Peyer's patch (tissue), 4 donors: ENCODE results near the gene SLC29A1. TPM values are rescaled to one million over a fixed set of nuclear protein-coding genes. Genes with fewer than 3 reads are reported as not detected.
A peak's percentile ranks its signal among the peaks of the same experiment; 100 is the strongest.

Experiments used
- DNase-seq, 3 donors: peaks; one replicate each; pipeline ENCODE4 v3.0.0-alpha.2; 2017 to 2019
- H3K27ac ChIP-seq, 4 donors: fragments of 200-600 bp; sonication (generic); one replicate each; pipeline ENCODE4 v1.5.1; 2016 to 2019
- H3K27me3 ChIP-seq, 2 donors: fragments of 200-600 bp; sonication (generic); one replicate each; pipeline ENCODE4 v1.5.1; 2019
- H3K36me3 ChIP-seq, 3 donors: fragments of 200-600 bp; sonication (generic); one replicate each; pipeline ENCODE4 v1.5.1; 2016 to 2019
- H3K4me1 ChIP-seq, 4 donors: fragments of 200-600 bp; sonication (generic); one replicate each; pipeline ENCODE4 v1.5.1; 2016 to 2019
- H3K4me3 ChIP-seq, 4 donors: fragments of 200-600 bp; sonication (generic); 1 replicate in 3 of 4; 2 replicates in 1 of 4; pipeline ENCODE4 v1.5.1; 2016 to 2019; ENCODE audit warnings: mild to moderate bottlenecking in 1 of 4
- H3K9me3 ChIP-seq, 4 donors: fragments of 200-600 bp; sonication (generic); one replicate each; pipeline ENCODE4 v1.5.1; 2016 to 2019; ENCODE audit warnings: mild to moderate bottlenecking in 1 of 4
- POLR2A ChIP-seq, 2 donors: fragments of 450-650 bp; IDR thresholded peaks; one replicate each; pipeline ENCODE4 v1.5.1; 2017; ENCODE audit warnings: antibody characterized with exemption in 2 of 2, mild to moderate bottlenecking in 2 of 2, moderate library complexity in 2 of 2
- total RNA-seq, 4 donors: library from RNA; depleted of rRNA; stranded (reverse); fragments of >200 nt; gene quantifications; one replicate each; pipeline ENCODE4 v1.1.0, GENCODE V29; 2016
- TF ChIP-seq, protein P1 (sequence below), 6 experiments: fragments of 450-650 bp in 4 of 6; fragments of 200-600 bp in 2 of 6; sonication (generic) in 1 of 6; IDR thresholded peaks; one replicate each; pipeline ENCODE4 v1.5.1; 2017 to 2019; ENCODE audit warnings: antibody characterized with exemption in 6 of 6, mild to moderate bottlenecking in 3 of 6, moderate library complexity in 1 of 6

The SLC29A1 gene
- total RNA-seq, 4 donors from 2014 or later = 4.4 to 25.6 (median 19.5) TPM

GRCh38 chr6:44256775-44257024 lies 33.3 kb downstream of the SLC29A1 start:
- Histone ChIP-seq H3K27ac (peak overlapping the region; percentile 90 to 99 (median 92)), H3K4me1 (peaks cover 4 to 22% (median 9%) of the 10 kb centered on the region in 4 donors), H3K9me3 (no peaks in the 10 kb centered on the region), H3K27me3 (no peaks in the 10 kb centered on the region), H3K36me3 (peaks cover 0 to 57% (median 0%) of the 10 kb centered on the region in 3 donors), H3K4me3 (peak overlapping the region; percentile 91 to 95 (median 92))
- TF ChIP-seq POLR2A (IDR thresholded peaks at IDR 0.05) = no peak
- TF ChIP-seq, protein P1, sequence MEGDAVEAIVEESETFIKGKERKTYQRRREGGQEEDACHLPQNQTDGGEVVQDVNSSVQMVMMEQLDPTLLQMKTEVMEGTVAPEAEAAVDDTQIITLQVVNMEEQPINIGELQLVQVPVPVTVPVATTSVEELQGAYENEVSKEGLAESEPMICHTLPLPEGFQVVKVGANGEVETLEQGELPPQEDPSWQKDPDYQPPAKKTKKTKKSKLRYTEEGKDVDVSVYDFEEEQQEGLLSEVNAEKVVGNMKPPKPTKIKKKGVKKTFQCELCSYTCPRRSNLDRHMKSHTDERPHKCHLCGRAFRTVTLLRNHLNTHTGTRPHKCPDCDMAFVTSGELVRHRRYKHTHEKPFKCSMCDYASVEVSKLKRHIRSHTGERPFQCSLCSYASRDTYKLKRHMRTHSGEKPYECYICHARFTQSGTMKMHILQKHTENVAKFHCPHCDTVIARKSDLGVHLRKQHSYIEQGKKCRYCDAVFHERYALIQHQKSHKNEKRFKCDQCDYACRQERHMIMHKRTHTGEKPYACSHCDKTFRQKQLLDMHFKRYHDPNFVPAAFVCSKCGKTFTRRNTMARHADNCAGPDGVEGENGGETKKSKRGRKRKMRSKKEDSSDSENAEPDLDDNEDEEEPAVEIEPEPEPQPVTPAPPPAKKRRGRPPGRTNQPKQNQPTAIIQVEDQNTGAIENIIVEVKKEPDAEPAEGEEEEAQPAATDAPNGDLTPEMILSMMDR (IDR thresholded peaks at IDR 0.05) = no peak
- DNase-seq = no peak

DNA sequence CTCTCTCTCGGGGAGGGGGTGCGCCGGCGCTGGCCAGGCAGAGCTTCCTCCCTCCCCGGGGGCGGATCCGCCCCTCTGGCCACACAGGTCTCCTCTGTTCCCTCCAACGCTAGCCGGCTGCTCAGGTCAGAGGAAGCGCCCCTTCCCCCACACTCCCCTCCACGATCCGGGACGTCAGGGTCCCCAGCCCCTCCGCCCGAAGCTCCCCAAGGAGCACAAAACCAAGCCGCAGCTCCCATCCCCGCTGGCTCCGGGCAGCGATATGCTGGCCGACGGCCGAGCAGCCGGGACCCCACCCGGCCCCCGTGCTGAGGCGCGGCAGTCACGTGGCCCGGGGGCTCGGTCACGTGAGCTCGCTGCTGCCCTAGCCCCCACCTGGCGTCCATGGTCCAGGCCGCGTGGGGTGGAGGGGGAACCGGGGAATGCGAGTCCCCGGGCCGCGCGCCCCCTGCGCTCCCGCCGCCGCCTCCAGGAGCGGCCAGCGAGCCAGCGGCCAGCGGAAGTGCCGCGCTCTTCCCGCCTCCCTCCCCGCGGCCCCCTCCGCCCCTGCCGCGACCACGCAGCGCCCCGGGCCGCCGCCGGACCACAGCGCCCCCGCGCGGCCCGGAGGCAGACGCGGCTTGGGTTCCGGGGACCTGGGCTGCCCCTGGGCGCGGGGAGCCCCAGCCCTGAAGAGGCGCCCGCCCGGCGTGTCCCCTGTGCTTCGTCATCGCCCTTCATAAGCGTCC lies 33.8 kb downstream of the SLC29A1 start, which contains the start of gene SLC35B2:
Gene SLC35B2 (minus strand): TSS at position 504 of the 728 bp plus-strand sequence. CDS start 118 bp downstream, at position 386.
- Histone ChIP-seq H3K9me3 (no peaks in the 10 kb centered on the region), H3K27ac (peak within 1 kb of the TSS; percentile 90 to 99 (median 92)), H3K36me3 (peaks cover 0 to 52% (median 0%) of the 10 kb centered on the region in 3 donors), H3K4me3 (peak within 1 kb of the TSS; percentile 91 to 95 (median 92)), H3K4me1 (peaks cover 4 to 25% (median 10%) of the 10 kb centered on the region in 4 donors), H3K27me3 (no peaks in the 10 kb centered on the region)
- DNase-seq = peak; percentile 64 to 81 (median 79)
- peak; percentile 37 to 38 for TF ChIP-seq POLR2A (IDR thresholded peaks at IDR 0.05)
- TF ChIP-seq, protein P1 (IDR thresholded peaks at IDR 0.05) = peak; percentile 68 to 93 (median 80)

GRCh38 chr6:44257753-44258324 lies 34.4 kb downstream of the SLC29A1 start:
- Histone ChIP-seq H3K4me3 (peak overlapping the region; percentile 91 to 95 (median 92)), H3K36me3 (peaks cover 0 to 45% (median 0%) of the 10 kb centered on the region in 3 donors), H3K27me3 (no peaks in the 10 kb centered on the region), H3K9me3 (no peaks in the 10 kb centered on the region), H3K4me1 (peaks cover 4 to 32% (median 15%) of the 10 kb centered on the region in 4 donors), H3K27ac (peak overlapping the region; percentile 90 to 99 (median 92))
- TF ChIP-seq, protein P1 (IDR thresholded peaks at IDR 0.05) = no peak
- no peak for TF ChIP-seq POLR2A (IDR thresholded peaks at IDR 0.05)
- DNase-seq = peak in 1 of 3 donors; percentile 56

- Histone ChIP-seq H3K4me1 (peaks cover 8 to 38% (median 18%) of the 10 kb centered on the region in 4 donors), H3K27me3 (no peaks in the 10 kb centered on the region), H3K4me3 (no peak overlapping the region), H3K9me3 (no peaks in the 10 kb centered on the region), H3K36me3 (peaks cover 0 to 40% (median 0%) of the 10 kb centered on the region in 3 donors), H3K27ac (peak overlapping the region in 3 of 4 donors; percentile 90 to 99 (median 91))
- TF ChIP-seq POLR2A (IDR thresholded peaks at IDR 0.05) = no peak
- TF ChIP-seq, protein P1 (IDR thresholded peaks at IDR 0.05) = no peak
- DNase-seq = peak in 1 of 3 donors; percentile 40
These were observed 35.0 kb downstream of the SLC29A1 start for GRCh38 chr6:44258325-44258863.

DNA sequence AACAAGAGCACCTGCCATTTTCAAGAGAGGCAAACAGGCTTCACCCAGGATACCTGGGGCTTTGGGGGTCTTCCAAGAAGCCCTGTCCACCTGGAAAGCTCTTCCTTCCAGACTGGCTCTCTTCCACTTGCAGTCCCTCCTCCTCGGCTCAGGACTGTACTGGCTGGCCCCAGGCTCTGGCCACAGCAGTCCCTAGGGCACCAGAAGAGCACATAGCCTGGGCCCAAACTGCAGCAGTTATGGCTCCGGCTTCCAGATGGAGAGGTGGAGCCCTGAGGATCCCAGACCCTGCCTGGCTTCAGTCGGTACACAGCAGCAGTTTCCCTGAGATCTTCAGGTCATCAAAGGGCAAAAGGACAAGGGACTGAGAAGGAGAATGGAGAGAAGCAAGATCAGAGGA lies 35.5 kb downstream of the SLC29A1 start:
- Histone ChIP-seq H3K4me3 (no peak overlapping the region), H3K27ac (peak overlapping the region in 1 of 4 donors; percentile 99), H3K4me1 (peaks cover 13 to 42% (median 20%) of the 10 kb centered on the region in 4 donors), H3K27me3 (no peaks in the 10 kb centered on the region), H3K36me3 (peaks cover 0 to 35% (median 0%) of the 10 kb centered on the region in 3 donors), H3K9me3 (no peaks in the 10 kb centered on the region)
- TF ChIP-seq, protein P1 (IDR thresholded peaks at IDR 0.05) = no peak
- no peak for TF ChIP-seq POLR2A (IDR thresholded peaks at IDR 0.05)
- DNase-seq = peak in 1 of 3 donors; percentile 23
